GM12891 (cell line): ENCODE data around the gene NDUFA6.

Experiments
- DNase-seq: peaks from one replicate; pipeline ENCODE4 v3.0.0; 2011; ENCODE audit warnings: low spot score; ENCODE audit not compliant: insufficient read length
- FAIRE-seq: peaks from 2 replicates; lab custom pipeline; 2011; peaks lifted over from hg19 to GRCh38; lab: Jason Lieb, UNC
- PAX5 ChIP-seq: IDR thresholded peaks from 2 replicates; pipeline ENCODE4 v1.6.1; 2011; ENCODE audit warnings: low read length, moderate library complexity, mild to moderate bottlenecking; ENCODE audit not compliant: insufficient read depth, severe bottlenecking
- POLR2A ChIP-seq: IDR thresholded peaks from 2 replicates; pipeline ENCODE4 v1.6.1; 2011; ENCODE audit warnings: low read depth, low read length, control low read depth
- POLR2AphosphoS5 ChIP-seq: IDR thresholded peaks from 2 replicates; pipeline ENCODE4 v1.6.1; 2011; ENCODE audit warnings: low read depth, low read length, control low read depth
- POU2F2 ChIP-seq: IDR thresholded peaks from 2 replicates; pipeline ENCODE4 v1.6.1; 2011; ENCODE audit warnings: low read depth, mild to moderate bottlenecking, control low read depth, low read length, moderate library complexity
- SPI1 ChIP-seq: IDR thresholded peaks from 2 replicates; pipeline ENCODE4 v1.6.1; 2011; ENCODE audit warnings: low read depth, low read length, control low read depth
- TAF1 ChIP-seq: IDR thresholded peaks from 2 replicates; pipeline ENCODE4 v1.6.1; 2011; ENCODE audit warnings: low read depth, low read length, control low read depth

Gene NDUFA6

DNA sequence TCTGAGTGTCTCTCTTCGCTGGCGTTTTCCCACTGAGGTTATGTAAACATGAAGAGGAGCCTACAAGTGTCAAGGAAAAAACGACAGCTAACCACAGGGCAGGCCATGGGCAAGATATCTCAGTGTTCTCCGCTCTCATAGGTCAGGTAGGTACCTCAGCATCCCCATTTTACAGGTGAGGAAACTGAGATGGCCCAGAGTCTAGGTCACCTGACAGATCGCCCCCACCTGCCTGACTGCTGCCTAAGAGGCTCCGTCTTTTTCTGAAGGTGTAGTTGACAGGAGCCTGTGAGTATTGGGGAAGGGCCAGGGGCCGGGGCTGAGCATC is 847 bp upstream of the NDUFA6 start:
- DNase-seq (no peak), FAIRE-seq (peak; percentile 78)
- TF ChIP-seq POLR2AphosphoS5, result no peak
- TF ChIP-seq SPI1, result no peak
- no peak for TF ChIP-seq POU2F2
- no peak for TF ChIP-seq PAX5
- TF ChIP-seq POLR2A, result no peak

DNA sequence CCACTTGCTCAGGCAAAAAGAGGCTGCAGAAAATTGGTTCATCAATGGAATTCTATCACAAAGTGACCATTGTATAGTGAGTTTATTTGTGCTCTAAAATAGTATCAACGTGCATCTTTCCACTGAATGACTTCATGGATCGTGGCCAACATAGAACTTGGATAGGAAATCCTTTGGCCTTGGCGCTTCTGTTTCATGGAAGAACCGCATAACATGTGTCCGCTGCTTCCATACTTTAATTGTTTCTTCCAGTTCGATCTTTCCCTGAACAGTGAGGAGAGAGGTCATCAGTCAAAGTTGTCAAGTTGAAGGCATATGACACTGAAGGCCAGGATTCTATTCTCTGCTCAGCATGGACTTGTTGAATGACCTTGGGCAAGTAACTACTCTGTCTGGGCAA is 4.5 kb downstream of the NDUFA6 start:
- FAIRE-seq, result no peak
- DNase-seq, result no peak
- TF ChIP-seq TAF1 (no peak), PAX5 (no peak), SPI1 (no peak), POLR2A (no peak; the same call in 1 of the 2 replicates), POU2F2 (no peak), POLR2AphosphoS5 (no peak)

DNA sequence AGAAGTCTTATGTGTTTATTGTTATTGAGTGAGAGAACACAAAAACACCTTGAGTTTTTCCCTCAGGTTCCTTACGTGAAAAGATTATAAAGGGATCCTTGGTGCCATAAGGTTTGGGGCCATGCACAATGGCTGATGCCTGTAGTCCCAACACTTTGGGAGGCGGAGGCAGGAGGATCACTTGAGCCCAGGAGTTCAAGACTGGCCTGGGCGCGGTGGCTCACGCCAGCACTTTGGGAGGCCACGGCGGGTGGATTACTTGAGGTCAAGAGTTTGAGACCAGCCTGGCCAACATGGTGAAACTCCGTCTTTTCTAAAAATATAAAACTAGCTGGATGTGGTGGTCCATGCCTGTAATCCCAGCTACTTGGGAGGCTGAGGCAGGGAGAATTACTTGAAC is 5.7 kb downstream of the NDUFA6 start:
- no peak for FAIRE-seq
- DNase-seq, result no peak
- no peak for TF ChIP-seq POLR2A
- peak; percentile 13; the same call in 1 of the 2 replicates for TF ChIP-seq POLR2AphosphoS5

GRCh38 chr22:42083119-42083518 is 7.5 kb downstream of the NDUFA6 start:
- TF ChIP-seq POLR2AphosphoS5 (no peak), TAF1 (no peak), PAX5 (no peak), POLR2A (no peak), SPI1 (no peak), POU2F2 (no peak)
- DNase-seq (no peak), FAIRE-seq (no peak)

- TF ChIP-seq POLR2AphosphoS5, result no peak
- no peak for TF ChIP-seq TAF1
- TF ChIP-seq POU2F2, result no peak
- TF ChIP-seq PAX5, result no peak
- no peak for TF ChIP-seq POLR2A
- no peak for TF ChIP-seq SPI1
- FAIRE-seq, result no peak
- DNase-seq, result no peak
Observed at GRCh38 chr22:42080287-42080686, 10.3 kb downstream of the NDUFA6 start.

DNA sequence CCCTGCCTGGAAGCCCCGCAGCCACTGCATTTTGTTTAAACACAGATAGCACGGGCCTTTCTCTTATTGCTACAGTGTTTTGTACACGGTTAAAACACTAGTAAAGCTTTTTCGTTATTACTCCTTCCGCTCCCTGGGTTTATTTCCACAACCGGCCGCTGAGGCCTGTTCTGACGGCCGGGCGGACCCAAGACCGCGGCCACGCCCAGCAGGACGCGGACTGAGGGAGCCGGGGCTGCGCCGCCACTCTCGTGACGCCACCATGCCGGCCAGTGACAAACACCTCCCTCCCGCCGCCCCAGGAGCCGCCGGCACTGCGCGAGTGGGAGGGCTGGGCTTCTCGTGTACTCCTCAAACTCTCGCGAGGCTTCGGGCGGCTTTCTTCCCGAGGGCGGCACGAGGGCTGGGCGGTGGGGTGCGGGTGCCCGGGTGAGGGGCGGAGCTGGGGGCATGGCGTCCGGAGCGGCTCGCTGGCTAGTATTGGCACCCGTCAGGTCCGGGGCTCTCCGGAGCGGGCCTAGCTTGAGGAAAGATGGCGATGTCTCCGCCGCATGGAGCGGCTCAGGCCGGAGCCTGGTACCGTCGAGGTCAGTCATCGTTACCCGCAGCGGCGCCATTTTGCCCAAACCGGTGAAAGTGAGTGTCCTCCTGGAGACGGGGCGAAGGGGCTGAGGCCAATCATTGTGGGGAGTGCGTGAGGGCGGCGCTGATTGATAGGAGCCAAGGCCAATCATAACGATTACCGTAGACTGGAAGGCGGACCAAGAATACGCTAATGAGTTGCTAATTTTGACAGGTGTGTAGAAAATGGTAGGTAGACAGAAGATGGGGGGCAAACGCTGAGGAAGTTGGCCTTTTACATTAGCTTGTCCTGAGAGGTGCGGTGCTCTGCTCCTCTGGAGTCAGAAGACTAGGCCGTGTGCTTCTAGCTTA is 11.0 kb downstream of the NDUFA6 start, which contains the start of gene SMDT1:
SMDT1 (plus strand) TSS at position 382 of the 933 bp plus-strand sequence; CDS start at position 451, 69 bp downstream.
- peak; percentile 98 for DNase-seq
- FAIRE-seq, result peak; percentile 100
- peak; percentile 92 for TF ChIP-seq POLR2AphosphoS5
- TF ChIP-seq POLR2A, result peak; percentile 89
- TF ChIP-seq TAF1, result peak; percentile 99
- TF ChIP-seq SPI1, result peak; percentile 36
- TF ChIP-seq POU2F2, result peak; percentile 82
- TF ChIP-seq PAX5, result no peak

DNA sequence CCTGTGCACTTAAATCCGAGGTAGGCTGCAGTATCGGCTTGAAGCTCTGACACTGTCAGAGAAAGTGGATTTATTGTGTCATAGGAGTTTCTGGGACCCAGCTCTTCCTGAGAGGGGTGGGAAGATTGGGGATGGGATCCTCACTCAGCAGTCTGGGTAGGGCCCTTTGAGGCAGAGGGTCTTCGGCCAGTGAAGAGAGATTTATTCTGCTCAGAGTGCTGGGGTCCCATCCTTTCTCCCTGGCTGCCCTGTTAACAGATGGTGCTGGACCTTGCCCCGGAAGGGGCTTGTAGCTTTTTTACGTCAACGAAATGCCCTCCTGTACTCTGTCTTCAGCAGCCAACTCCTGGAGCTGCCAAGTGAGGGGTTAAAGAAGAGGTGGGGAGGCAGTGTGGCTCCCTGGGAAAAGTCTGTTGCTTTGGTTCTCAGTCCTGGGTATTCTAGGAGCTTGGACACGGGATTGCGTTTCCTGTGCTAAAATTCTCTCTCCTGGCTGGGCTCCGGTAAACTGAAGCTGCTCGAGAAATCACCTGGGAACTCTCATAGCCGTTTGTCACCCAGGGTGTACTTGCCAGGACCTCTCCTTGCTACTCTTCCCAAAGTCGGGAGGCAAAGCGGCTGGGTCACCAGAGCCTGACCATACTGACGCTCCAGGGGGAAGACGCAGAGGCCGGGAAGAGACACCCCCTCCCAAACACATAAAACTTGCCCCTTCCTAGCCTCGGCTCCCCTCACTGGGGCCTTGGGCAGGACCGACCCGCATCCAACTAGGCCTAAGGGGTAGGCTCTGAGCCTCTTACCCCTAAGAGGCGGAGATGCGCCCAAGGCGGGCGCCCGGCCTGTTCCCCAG is 11.9 kb downstream of the NDUFA6 start:
- no peak for DNase-seq
- peak; percentile 40 for FAIRE-seq
- TF ChIP-seq PAX5 (no peak), SPI1 (no peak), POU2F2 (no peak), TAF1 (no peak), POLR2AphosphoS5 (no peak), POLR2A (no peak)

GRCh38 chr22:42077486-42078125 is 13.0 kb downstream of the NDUFA6 start:
- no peak for FAIRE-seq
- no peak for TF ChIP-seq POLR2AphosphoS5
- TF ChIP-seq SPI1, result no peak
- TF ChIP-seq TAF1, result no peak
- TF ChIP-seq POU2F2, result no peak
- TF ChIP-seq PAX5, result no peak
- no peak for TF ChIP-seq POLR2A
- DNase-seq, result no peak

- no peak for TF ChIP-seq PAX5
- TF ChIP-seq TAF1, result no peak
- no peak for TF ChIP-seq POLR2A
- TF ChIP-seq POLR2AphosphoS5, result no peak
- no peak for TF ChIP-seq SPI1
- TF ChIP-seq POU2F2, result no peak
- DNase-seq (no peak), FAIRE-seq (no peak)
Observed at GRCh38 chr22:42076764-42077485, 13.6 kb downstream of the NDUFA6 start.
